ENCODE results near the gene KCNK18.

The KCNK18 gene

DNA sequence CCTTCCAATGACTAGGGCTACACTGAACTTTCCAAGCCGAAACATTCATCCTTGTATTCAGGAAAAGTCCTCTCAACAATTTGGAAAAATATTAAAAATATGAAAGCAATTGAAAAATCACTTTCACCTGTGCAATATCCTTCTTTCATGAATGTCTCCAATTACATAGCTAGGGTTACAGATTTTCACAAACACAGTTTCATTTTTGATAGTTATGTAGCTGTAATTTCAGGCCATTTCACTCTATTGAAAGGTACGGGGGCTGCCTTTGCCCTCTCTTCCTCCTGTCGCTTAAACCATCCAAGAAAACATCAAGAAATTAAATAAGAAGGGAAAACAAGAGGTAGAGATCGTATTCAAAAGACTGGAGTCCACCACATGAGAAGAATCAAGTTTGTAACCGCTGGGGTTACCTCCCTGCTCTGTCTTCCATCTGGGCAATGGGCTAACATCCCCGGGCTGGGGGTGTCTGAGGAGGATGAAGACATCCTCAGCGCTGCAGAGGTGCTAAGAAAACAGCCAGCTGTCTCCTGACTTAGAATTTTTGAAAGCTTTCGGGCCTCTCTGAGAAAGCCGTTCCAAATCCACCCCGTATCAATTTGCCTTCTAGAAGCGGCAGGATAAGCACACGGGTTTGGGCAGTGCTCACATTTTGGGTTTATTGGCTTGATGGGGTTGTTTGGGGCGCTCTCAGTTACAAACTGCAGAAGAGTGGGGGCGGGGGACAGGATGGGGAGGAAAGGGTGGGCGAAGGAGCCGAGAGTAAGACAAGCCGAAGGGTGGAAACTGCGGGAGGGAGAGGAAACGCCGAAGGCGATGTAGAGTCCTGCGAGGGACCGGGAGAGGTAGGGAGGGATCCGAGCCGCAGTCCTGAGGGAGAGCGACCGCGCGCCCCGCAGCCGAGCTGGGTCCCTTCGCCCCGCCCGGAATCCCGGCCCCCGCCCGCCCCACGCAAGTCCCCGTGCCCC lies 34.9 kb upstream of the KCNK18 start:
- TF ChIP-seq ZFX (IDR thresholded peaks at IDR 0.05): no peak
- TF ChIP-seq, protein P1, sequence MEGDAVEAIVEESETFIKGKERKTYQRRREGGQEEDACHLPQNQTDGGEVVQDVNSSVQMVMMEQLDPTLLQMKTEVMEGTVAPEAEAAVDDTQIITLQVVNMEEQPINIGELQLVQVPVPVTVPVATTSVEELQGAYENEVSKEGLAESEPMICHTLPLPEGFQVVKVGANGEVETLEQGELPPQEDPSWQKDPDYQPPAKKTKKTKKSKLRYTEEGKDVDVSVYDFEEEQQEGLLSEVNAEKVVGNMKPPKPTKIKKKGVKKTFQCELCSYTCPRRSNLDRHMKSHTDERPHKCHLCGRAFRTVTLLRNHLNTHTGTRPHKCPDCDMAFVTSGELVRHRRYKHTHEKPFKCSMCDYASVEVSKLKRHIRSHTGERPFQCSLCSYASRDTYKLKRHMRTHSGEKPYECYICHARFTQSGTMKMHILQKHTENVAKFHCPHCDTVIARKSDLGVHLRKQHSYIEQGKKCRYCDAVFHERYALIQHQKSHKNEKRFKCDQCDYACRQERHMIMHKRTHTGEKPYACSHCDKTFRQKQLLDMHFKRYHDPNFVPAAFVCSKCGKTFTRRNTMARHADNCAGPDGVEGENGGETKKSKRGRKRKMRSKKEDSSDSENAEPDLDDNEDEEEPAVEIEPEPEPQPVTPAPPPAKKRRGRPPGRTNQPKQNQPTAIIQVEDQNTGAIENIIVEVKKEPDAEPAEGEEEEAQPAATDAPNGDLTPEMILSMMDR (conservative IDR thresholded peaks at IDR 0.05): no peak
- no peak overlapping the region for H3K27ac ChIP-seq

- TF ChIP-seq ZFX (IDR thresholded peaks at IDR 0.05): no peak
- TF ChIP-seq, protein P1 (conservative IDR thresholded peaks at IDR 0.05): 0 out of 2 replicates have a peak, but pooled peaks have one; percentile 5
- no peak overlapping the region for H3K27ac ChIP-seq
Measured at GRCh38 chr10:117163061-117163953, 34.0 kb upstream of the KCNK18 start.

GRCh38 chr10:117163954-117164548 lies 33.2 kb upstream of the KCNK18 start:
- H3K27ac ChIP-seq: no peak overlapping the region
- no peak for TF ChIP-seq ZFX (IDR thresholded peaks at IDR 0.05)
- TF ChIP-seq, protein P1 (conservative IDR thresholded peaks at IDR 0.05): no peak

DNA sequence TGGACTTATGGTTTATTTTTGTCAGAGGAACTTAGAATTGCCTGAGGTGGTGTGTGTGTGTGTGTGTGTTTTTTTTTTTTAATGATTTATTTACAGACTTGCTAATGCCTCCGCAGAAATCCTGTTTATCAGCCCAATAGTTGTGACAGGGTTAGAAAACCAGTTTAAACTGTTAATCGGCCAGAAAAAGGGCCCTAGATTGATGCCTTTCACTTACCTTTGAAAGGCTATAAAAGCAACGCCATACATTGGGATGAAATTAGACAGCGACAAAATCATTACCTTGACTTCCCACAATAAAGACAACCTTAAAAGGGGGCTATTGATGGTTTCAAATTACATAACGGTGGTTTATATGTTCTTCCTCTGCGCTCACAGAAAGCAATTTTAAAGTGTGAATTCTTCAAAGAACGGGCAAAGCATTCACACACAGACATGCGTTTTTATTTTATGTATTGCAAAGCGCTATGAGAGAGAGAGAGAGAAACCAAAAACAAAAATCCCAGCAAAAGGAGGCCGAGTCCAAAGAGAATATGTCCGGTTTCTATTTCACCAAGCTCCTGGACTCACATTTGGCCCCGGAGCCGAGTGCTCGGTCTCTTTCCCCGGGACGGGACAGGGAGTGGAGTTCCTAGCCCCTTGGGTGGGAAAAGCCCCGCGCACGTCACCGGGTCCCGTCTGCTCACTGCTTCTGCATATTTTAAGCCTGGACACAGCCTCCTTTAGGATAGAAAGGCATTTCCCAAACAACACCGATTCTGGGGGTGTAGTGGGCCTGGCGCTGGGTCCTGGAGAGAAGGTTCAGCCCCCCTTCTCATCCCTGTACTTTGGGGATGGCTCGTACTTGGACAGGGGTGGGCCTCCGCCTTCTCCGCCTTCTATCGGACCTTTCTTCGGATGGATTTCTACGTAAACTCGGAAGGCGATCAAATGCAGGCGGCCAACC lies 32.4 kb upstream of the KCNK18 start:
- TF ChIP-seq ZFX (IDR thresholded peaks at IDR 0.05): no peak
- TF ChIP-seq, protein P1 (conservative IDR thresholded peaks at IDR 0.05): no peak
- no peak overlapping the region for H3K27ac ChIP-seq

DNA sequence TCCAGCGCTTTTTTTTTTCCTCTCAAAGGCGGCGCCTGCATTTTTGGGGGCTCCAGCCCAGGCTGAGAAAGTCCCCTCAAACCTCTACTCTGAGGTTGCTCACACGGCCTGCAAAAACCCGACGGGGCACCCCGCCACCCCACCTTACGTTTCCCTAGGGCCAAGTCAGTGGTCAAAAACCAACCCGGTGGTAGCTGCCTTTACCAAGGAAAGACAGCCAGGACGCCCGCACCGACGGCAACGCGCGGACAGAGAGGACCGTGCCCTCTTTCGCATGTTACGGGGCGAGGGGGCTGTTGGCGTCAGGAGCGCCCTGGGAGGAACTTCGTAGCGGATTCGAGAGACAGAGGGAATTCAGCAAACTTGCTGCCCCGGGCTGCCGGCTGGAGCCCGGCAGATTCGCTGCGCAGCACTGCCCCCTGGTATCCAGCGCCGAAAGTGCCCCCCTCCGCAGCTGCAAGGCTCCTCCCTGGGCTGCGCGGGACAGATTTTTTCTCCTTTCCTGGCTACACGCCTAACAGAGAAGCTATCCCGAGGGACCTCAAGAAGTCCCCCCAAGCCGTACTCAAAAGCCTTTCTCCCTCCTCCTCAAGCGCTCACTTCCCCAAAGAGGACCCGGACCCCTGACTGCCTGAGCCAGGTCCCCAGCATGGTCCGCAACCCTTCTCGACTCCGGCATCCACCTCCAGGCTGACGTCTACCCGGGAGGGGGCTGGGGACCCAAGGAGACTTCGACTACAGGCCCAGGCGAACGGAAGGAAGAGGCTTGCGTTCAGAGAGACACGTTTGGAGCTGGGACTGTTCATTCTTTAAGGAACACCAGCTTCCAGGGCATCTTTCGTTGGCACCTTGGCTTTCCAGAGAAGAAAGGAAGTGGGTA lies 31.5 kb upstream of the KCNK18 start:
- TF ChIP-seq, protein P1 (conservative IDR thresholded peaks at IDR 0.05): peak; percentile 84
- TF ChIP-seq ZFX (IDR thresholded peaks at IDR 0.05): no peak
- H3K27ac ChIP-seq: no peak overlapping the region

Measured in C4-2B (cell line).